Coronary artery (tissue), 2 donors: ENCODE measurements around the gene VPS13D.

Source experiments
- DNase-seq: peaks from one replicate; pipeline ENCODE4 v3.0.0-alpha.2; 2017; ENCODE audit warnings: low spot score
- H3K27ac ChIP-seq, 2 donors: fragments of 200-600 bp; sonication (generic); one replicate each; pipeline ENCODE4 v1.5.1; 2016 to 2019
- H3K4me3 ChIP-seq: fragments of 200-600 bp; sonication (generic); 2 replicates; pipeline ENCODE4 v1.5.1; 2016; ENCODE audit warnings: mild to moderate bottlenecking, moderate library complexity
- CTCF ChIP-seq: fragments of 200-600 bp; sonication (generic); IDR thresholded peaks from one replicate; pipeline ENCODE4 v1.5.1; 2019; ENCODE audit warnings: antibody characterized with exemption

VPS13D gene

GRCh38 chr1:12359359-12360133 is 129.7 kb downstream of the VPS13D start:
- no peak for TF ChIP-seq CTCF
- no peak overlapping the region for H3K4me3 ChIP-seq
- peak overlapping the region in 1 of 2 donors; percentile 54 for H3K27ac ChIP-seq
- DNase-seq = no peak

- Histone ChIP-seq H3K27ac (no peak overlapping the region), H3K4me3 (no peak overlapping the region)
- TF ChIP-seq CTCF = no peak
- DNase-seq = no peak
Observed at GRCh38 chr1:12368646-12369045, 138.8 kb downstream of the VPS13D start.

GRCh38 chr1:12369258-12369657 is 139.4 kb downstream of the VPS13D start:
- no peak for TF ChIP-seq CTCF
- Histone ChIP-seq H3K27ac (no peak overlapping the region), H3K4me3 (no peak overlapping the region)
- DNase-seq = no peak

GRCh38 chr1:12370333-12370975 is 140.6 kb downstream of the VPS13D start:
- Histone ChIP-seq H3K4me3 (no peak overlapping the region), H3K27ac (no peak overlapping the region)
- no peak for DNase-seq
- TF ChIP-seq CTCF = no peak

- no peak overlapping the region for H3K4me3 ChIP-seq
- no peak for DNase-seq
- TF ChIP-seq CTCF = no peak
- no peak overlapping the region for H3K27ac ChIP-seq
Observed at GRCh38 chr1:12371053-12371452, 141.2 kb downstream of the VPS13D start.

GRCh38 chr1:12372180-12372579 is 142.3 kb downstream of the VPS13D start:
- no peak for DNase-seq
- H3K27ac ChIP-seq = no peak overlapping the region
- TF ChIP-seq CTCF = no peak
- H3K4me3 ChIP-seq = no peak overlapping the region

- TF ChIP-seq CTCF = no peak
- H3K27ac ChIP-seq = no peak overlapping the region
- no peak overlapping the region for H3K4me3 ChIP-seq
- DNase-seq = no peak
Observed at GRCh38 chr1:12372761-12373160, 142.9 kb downstream of the VPS13D start.
